ENCODE data around the gene HIKESHI. TPM values are rescaled to one million over a fixed set of nuclear protein-coding genes. Genes with fewer than 3 reads are reported as not detected.

Gene HIKESHI
- polyA plus RNA-seq, 3 donors, result 21.5 to 71.2 (median 65.4) TPM

GRCh38 chr11:86395061-86395551 lies 93.1 kb downstream of the HIKESHI start:
- H4K20me1 ChIP-seq (ENCODE audit: insufficient read depth, low read length), result no peaks in the 10 kb centered on the region
- H2AFZ ChIP-seq (ENCODE audit: insufficient read depth, low read depth, low read length, poor library complexity, severe bottlenecking), result no peak overlapping the region
- H3K9ac ChIP-seq (ENCODE audit: insufficient read depth, low read length, poor library complexity, severe bottlenecking), result no peak overlapping the region
- H3K4me1 ChIP-seq (ENCODE audit: control insufficient read depth in 1 of 2, insufficient read depth in 2 of 2, low read length in 2 of 2), result no peaks in the 10 kb centered on the region
- 62% methylated on average over 5 of the region's 6 CpGs for WGBS (ENCODE audit: insufficient coverage)
- no peak overlapping the region for H3K27ac ChIP-seq (ENCODE audit: low read depth in 1 of 2, low read length in 2 of 2)
- peaks cover 0 to 4% (median 0%) of the 10 kb centered on the region in 7 donors for H3K9me3 Mint-ChIP-seq
- no peaks in the 10 kb centered on the region for H3K27me3 Mint-ChIP-seq (ENCODE audit: low read depth in 3 of 3)
- no peaks in the 10 kb centered on the region for H3K9me3 ChIP-seq (replicated peaks in 1 of 2; ENCODE audit: control insufficient read depth in 1 of 2, insufficient read depth in 1 of 2, low read length in 2 of 2)
- no peak overlapping the region for H3K4me3 Mint-ChIP-seq
- no peak for TF ChIP-seq CTCF (IDR thresholded peaks at IDR 0.05)
- no peaks in the 10 kb centered on the region for H3K27me3 ChIP-seq (ENCODE audit: control insufficient read depth in 2 of 2, insufficient read depth in 2 of 2, low read length in 2 of 2)
- H3K79me2 ChIP-seq (ENCODE audit: insufficient read depth, low read length), result no peaks in the 10 kb centered on the region
- no peaks in the 10 kb centered on the region for H3K36me3 Mint-ChIP-seq
- H3K4me2 ChIP-seq (replicated peaks; ENCODE audit: extremely low read depth, low read length, poor library complexity, severe bottlenecking), result no peak overlapping the region
- H3K27ac Mint-ChIP-seq, result no peak overlapping the region
- intact Hi-C loops (cut with micrococcal nuclease), result no loop called here
- H3K36me3 ChIP-seq (replicated peaks in 1 of 2; ENCODE audit: control insufficient read depth in 1 of 2, insufficient read depth in 2 of 2, low read length in 2 of 2), result no peaks in the 10 kb centered on the region
- H3K4me3 ChIP-seq (replicated peaks in 1 of 3; ENCODE audit: low read depth in 2 of 3, low read length in 3 of 3), result no peak overlapping the region
- DNase-seq, result no peak
- no peaks in the 10 kb centered on the region for H3K4me1 Mint-ChIP-seq

Small RNA genes within 50 kb of the gene (small RNA-seq; reads per million reads assigned to genes)
- not detected for gene RN7SL225P (ENCODE audit: insufficient read length, low read depth)

Other genes starting within 250 kb of the HIKESHI start
- 100 to 1,000 TPM in 1 of 3 donors, 10 to 100 TPM in 2; 62.4 to 241 (median 81.0) TPM for gene PICALM, start 233.2 kb upstream of the HIKESHI start, polyA plus RNA-seq
- gene EED, start 57.5 kb upstream of the HIKESHI start, polyA plus RNA-seq, result 10 to 100 TPM in 1 of 3 donors, 1 to 10 TPM in 2; 2.3 to 17.8 (median 5.1) TPM
- gene CCDC81, start 72.6 kb downstream of the HIKESHI start, polyA plus RNA-seq, result under 1 TPM; 0.11 to 0.31 (median 0.24) TPM

Measured in CD14-positive monocyte (primary cell).